Measurements from ENCODE around the gene STRN. TPM values are rescaled to one million over a fixed set of nuclear protein-coding genes. Genes with fewer than 3 reads are reported as not detected.
A peak's percentile ranks its signal among the peaks of the same experiment; 100 is the strongest.
"Not testable (repeated sequence)": the region's sequence is repeated elsewhere in the genome, so short reads cannot be mapped to it uniquely, and the experiment has no call there.

Gene STRN
- total RNA-seq, 1 donor from 2014 or later: 49.7 TPM

DNA sequence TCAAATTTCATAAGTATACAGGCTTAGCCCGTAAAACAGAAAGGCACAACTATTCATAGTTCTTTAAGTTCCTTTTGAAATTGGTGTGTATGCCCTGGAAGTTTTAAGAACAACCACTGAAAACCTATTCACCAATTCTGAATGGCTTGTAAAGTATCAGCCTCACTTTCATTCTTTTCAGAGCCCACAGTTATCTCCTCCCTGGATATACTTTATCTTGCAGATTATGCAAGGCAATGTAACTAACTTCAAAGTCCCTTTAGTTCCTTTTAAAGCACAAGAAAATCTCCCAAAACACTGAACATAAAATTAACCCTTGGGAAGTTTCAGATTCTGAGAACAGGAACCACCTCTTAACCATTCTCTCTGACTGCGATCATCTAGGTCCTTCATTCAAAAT, 1.1 kb downstream of the STRN start:
- intact Hi-C loops (cut with micrococcal nuclease): no loop called here
- ATAC-seq (no peak), DNase-seq (no peak)

DNA sequence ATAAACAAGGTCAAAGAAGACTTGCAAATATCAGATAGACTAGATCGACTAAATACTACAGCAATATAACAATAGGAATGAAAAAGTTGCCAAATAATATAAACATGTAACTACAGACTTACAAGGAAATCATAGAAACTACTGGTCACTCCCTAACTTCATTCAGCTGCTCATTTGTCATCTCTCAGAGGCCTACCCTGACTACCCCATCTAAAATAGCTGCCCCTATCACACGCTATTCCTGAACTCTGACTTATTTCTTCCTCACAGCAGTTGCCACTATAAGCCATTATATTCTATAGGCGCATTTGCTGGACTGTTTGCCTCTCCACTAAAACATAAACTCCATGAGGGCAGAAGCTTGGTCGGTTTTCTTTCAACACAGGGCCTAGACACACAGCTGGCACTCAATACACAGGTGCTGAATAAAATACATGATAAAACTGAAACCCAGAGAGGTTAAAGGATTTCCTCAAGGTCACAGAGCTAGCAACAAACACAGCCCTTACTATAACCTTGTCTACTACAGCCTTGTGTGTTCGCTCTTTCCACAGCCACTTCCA, 1.8 kb downstream of the STRN start:
- ATAC-seq (no peak), DNase-seq (no peak)
- intact Hi-C loops (cut with micrococcal nuclease): no loop called here

DNA sequence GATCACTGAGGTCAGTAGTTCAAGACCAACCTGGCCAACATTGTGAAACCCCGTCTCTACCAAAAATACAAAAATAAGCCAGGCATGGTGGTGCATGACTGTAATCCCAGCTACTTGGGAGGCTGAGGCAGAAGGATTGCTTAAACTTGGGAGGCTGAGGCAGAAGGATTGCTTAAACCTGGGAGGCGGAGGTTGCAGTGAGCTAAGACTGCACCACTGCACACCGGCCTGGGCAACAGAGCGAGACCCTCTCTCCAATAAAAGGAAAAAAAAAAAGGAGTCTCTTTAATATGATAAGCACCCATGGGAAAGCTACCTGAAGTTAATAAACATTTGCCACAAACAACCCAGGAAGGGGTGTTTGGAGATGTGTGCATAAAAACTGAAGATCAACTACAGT, 2.6 kb downstream of the STRN start:
- no peak for DNase-seq
- no peak for ATAC-seq
- intact Hi-C loops (cut with micrococcal nuclease): no loop called here

DNA sequence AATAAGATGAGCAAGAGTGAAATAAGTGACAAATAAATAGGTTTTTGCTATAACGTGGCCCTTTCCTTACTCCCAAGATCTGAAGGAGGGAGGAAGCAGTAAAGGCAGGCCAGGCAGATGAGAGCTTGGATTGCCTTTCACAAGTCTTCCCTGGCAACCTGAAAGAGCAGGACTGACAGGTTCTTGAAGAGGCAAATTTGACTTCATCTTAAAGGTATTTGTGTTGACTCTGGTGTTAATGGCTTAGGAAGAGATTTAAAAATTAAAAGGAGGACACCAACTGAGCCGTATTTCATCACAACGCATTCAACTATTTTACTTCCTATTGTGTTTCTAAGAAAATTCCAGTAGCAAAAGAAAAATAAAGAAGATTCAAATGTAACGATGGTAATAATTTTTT, 3.2 kb downstream of the STRN start:
- no peak for ATAC-seq
- no peak for DNase-seq
- intact Hi-C loops (cut with micrococcal nuclease): no loop called here

DNA sequence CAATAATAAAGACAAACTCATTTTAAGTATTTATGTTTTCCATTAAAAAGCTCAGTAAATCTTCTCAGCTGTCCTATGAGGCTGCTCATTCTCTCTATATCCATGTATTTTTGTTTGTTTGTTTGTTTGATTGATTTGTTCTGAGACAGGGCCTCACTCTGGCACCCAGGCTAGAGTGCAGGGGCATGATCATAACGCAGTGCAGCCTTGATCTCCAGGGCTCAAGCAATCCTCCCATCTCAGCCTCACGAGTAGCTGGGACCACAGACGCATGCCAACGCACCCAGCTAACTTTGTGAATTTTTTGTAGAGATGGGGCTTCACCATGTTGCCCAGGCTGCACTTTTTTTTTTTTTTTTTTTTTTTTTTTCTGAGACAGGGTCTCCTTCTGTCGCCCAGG, 5.6 kb downstream of the STRN start:
- no peak for ATAC-seq
- no peak for DNase-seq
- intact Hi-C loops (cut with micrococcal nuclease): no loop called here

DNA sequence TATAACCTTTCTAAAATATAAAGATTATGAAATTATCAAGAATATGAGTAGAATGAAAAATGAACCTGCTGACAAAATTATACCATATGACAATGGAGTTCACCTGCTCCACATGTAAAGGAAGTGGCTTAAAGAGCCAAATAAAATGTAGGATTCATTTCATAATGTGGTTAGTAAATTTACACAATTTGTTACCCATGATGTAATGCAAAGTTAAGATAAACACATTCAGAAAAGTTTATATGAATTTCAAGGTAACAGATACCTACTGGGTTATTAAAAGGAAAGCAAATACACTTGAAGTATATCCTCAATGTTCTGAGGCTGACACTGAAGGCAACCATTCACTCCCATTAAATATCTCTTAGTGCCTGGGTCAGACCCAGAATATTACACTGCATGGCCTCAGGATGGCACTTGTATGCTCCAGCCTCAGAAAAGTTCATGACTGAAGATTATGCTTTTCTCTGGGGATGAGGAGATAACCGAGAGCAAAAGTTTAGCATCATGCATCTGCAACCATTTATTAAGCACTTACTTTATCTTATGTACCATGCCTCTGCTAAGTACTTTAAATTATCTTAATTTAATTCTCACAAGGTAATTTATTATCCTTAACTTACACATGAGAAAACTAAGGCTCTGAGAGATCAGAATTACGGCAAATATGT, 6.2 kb downstream of the STRN start:
- DNase-seq (no peak), ATAC-seq (peak; percentile 12)
- intact Hi-C loops (cut with micrococcal nuclease): no loop called here

DNA sequence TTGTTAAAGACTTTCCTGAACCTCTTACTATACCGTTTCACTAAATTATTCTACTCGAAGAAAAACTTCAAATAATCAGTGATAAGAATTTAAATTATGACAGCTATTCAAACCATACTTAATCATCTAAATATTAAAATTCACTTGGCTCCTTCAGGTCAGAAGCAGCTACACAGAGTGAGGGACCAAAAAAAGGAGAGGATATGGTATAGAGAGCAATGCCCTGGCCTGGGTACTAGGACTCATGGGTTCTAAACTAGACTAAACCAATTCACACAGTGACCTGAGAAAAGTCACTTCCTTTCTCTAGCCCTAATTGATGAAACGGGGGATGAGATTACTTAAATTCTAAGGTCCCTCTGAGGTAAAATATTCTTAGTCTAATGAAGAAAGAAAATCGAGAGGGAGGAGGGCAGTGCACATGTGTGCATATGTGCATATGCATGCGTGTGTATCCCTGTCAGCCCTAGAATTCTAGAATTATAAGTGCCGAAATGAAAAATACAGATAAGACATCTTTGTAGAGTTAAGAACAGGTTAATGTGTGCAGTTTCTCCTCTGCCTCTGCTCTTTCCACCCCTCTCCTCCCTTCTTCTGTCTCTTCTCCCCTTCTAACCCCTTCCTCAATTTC, 11.2 kb downstream of the STRN start:
- no peak for DNase-seq
- intact Hi-C loops (cut with micrococcal nuclease): no loop called here
- ATAC-seq: no peak

DNA sequence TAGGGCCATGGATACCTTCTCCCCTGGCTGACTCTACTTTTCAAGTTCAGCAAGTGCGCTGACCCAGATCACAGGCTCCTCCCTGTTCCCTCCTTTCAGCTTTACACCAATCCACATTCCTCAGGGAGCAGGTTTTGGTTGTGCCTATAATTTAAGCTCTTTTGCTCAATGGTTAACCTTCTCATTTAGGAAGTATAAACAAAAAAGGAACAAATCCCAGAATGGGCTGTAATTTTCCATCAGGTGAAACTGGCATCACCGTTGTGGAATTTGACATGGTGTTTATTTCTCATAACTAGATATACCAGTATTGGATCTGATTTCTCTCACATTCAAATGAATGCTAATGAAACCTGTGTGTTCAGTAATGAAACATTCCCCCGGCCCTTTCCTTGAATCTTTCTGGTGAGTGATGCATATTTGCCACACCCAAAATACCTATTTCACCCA, 13.6 kb downstream of the STRN start:
- ATAC-seq: peak; percentile 44
- intact Hi-C loops (cut with micrococcal nuclease): no loop called here
- DNase-seq: no peak

DNA sequence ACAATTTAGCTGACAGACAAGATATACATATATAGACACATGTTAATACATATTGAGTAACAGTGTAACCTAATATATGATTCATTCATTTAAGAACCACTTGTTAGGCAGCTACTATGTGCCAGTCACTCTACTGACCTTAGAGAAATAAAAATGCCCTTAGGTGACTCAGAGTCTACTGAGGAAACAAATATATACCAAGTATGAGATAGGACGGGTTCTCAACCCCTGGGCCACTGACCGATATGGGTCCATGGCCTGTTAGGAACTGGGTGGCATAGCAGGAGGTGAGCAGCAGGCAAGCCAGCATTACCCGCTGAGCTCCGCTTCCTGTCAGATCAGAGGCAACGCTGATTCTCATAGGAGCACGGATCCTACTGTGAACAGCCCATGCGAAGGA, 14.8 kb downstream of the STRN start:
- DNase-seq: no peak
- intact Hi-C loops (cut with micrococcal nuclease): no loop called here
- ATAC-seq: peak; percentile 48

DNA sequence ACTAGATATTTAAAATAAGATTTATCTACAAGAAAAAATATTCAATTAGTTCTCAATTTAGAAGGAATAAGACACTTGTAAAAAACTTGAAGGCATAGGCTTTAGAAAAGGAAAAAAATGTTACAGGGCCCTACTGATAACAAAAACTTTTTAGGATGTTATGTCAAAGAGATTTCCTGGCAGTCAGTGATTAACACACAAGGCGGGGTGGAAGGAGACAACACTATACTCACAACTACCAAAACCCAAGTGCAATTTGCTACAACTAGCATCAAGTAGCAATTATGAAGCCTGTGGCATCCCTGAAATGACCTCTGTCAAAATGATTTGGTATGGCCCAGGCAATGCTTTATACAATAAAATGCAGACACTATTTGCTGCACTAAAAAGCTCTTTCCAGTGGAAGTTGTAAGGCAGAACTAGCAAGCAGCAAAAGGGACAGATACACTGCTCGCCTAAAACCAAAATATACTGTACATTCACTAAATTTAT, 15.3 kb downstream of the STRN start:
- intact Hi-C loops (cut with micrococcal nuclease): no loop called here
- DNase-seq: no peak
- peak; percentile 39 for ATAC-seq

DNA sequence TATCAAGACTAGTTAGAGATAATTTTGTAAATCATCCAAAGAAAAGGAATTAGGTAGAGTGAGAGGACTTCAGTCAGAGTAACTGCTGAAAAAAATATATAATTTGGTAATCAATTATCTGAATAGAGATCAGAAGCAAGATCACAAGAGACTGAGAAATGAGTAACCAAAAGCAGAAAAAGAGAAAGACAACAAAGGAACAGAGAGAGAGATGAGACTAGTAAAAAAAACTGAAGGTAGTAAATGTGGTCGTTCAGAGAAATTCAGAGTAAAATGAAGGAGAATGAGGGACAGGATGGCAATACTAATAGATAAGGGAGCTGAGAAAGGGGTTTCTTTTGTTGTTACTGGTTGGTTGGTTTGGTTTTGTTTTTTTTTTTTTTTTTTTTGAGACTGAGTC, 16.5 kb downstream of the STRN start:
- DNase-seq (no peak), ATAC-seq (no peak)
- intact Hi-C loops (cut with micrococcal nuclease): no loop called here

DNA sequence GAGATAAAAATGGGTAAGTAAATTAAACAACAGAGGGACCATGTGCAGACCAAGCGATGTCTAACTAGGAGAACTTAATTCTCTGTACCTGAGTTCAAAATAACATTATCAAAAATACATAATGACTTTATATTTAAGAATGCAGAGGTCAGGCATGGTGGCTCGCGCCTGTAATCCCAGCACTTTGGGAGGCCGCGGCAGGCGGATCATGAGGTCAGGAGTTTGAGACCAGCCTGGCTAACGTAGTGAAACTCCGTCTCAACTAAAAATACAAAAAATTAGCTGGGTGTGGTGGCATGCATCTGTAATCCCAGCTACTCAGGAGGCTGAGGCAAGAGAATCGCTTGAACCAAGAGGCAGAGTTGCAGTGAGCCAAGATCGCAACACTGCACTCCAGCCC, 21.1 kb downstream of the STRN start:
- not testable (repeated sequence) for DNase-seq

DNA sequence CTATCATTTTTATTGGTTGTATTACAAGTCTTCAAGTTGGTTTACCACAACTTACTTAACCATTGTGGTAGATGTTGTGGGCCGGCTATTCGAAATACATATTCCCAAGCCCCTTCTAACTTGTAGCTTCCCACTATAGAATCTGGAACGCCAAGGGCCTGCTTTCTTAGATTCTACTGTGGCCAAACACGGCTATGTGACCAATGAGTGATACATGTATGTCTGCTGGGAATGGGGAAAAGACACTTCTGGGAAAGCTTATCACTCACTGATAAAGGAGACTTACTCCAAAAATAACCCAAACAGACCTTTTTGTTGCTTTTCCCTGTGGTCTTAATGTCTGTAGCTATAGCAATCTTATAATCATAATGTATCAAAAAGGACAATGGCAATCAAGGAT, 24.5 kb downstream of the STRN start:
- no peak for DNase-seq
- intact Hi-C loops (cut with micrococcal nuclease): no loop called here
- ATAC-seq: peak; percentile 52

More for the DNA sequence above, 21.1 kb downstream of the STRN start:
- intact Hi-C loops (cut with micrococcal nuclease); ATAC-seq: not testable (repeated sequence)

DNA sequence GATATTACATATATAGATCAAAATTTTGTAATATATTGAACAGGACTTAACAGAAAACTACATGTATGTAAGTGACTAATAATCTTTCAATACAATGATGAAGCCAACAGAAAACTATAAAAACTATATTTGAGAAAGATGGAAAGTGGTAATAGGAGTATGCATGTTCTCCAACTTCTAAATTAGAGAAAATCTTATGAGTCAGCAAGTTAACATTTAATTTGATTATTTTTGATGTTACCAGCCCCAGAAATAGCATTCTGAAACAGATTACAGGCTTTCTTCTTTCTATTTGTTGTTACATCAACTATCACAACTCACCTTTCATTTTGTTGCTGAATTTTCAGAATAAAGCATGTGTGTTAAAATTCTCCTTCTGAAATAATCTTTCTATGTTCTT, 29.8 kb downstream of the STRN start:
- ATAC-seq; DNase-seq; intact Hi-C loops (cut with micrococcal nuclease): not testable (repeated sequence)

DNA sequence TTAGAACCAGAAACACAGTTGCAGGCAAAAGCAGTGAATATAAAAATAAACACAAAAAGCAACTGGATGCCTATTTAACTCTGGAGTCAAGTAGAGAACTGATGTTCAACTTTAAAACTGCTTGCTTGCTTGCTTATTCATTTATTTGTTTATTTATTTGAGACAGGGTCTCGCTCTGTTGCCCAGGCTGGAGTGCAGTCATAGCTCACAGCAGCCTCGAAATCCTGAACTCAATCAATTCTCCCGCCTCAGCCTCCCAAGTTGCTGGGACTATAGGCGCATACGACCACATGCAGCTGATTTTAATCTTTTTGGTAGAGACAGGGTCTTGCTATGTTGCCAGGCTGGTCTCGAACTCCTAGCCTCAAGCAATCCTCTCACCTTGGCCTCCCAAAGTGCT, 34.6 kb downstream of the STRN start:
- DNase-seq; ATAC-seq; intact Hi-C loops (cut with micrococcal nuclease): not testable (repeated sequence)

DNA sequence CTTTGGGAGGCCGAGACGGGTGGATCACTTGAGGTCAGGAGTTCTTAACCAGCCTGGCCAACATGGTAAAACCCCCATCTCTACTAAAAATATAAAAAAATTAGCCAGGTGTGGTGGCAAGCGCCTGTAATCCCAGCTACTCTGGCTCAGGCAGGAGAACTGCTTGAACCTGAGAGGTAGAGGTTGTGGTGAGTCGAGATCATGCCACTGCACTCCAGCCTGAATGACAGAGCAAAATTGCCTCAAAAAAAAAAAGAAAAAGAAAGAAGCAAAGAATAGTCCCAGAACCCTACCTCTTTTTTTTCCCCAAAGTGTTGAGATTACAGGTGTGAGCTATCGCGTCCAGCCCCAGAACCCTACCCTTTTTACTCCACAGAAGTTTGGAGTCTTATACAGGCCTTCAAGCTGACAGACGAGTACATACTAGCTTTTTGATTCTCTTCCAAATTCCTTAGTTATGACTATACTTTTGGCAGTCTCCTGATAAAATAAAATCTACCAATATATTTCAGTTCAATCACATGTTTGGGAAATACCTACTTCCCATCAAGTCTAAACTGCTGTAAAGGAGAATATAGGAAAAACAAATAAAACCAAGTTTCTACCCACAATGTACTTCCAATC, 35.4 kb downstream of the STRN start:
- ATAC-seq; intact Hi-C loops (cut with micrococcal nuclease); DNase-seq: not testable (repeated sequence)

DNA sequence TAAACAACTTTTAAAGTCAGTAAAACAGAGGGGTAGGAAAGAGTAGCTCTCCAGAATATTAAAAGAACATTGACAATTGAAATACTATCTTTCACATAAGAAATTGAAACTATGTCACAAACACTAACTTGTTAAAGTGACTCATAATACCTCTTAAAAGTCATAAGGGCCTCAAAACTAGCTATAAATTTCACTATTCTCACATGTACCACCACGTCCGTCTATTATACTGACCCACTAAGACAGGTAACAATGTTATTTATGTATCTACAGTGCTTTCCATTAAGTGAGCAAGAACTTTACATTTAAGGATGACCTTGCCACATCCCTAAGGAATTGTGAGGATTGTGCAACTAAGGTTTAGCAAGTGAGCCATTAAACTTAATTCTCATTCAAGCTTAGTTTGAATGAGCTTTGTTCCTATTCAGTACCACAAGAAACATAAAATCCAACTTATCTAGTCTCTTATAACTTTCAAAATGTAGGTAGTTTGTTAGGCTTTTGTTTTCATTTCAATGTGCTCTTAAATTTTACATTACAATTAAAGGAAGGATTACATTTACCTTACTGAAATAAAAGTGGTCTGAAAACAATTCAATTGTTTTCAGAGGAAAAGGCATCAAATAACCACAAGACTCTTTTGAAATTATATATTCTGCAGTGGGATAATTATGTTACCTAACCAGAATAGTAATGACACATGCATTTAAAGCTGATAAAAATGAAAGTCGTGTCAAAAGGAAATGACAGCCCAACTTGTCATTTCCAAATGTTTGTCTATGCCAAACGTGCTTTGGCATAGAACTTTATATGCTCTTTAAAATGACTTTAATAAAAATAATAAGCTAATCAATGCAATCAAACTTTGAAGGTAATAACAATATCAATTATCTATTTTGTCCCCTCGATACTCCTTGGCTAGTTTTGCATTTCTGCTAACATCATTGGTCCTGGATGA, 39.9 kb downstream of the STRN start:
- intact Hi-C loops (cut with micrococcal nuclease); ATAC-seq; DNase-seq: not testable (repeated sequence)

DNA sequence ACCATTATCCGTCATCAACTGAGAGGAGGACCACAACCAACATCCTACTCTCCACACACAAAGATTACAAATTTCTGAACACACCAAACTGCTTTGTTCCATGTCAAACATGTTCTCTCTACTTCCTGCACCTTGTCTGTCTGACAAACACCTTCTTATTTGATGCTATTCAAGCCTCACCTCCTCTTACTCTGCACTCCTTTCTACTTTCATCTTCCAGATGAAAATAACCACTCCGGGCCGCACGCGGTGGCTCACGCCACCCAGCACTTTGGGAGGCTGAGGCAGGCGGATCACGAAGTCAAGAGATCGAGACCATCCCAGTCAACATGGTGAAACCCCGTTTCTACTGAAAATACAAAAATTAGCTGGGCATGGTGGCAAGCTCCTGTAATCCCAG, 43.7 kb downstream of the STRN start:
- intact Hi-C loops (cut with micrococcal nuclease); ATAC-seq; DNase-seq: not testable (repeated sequence)

DNA sequence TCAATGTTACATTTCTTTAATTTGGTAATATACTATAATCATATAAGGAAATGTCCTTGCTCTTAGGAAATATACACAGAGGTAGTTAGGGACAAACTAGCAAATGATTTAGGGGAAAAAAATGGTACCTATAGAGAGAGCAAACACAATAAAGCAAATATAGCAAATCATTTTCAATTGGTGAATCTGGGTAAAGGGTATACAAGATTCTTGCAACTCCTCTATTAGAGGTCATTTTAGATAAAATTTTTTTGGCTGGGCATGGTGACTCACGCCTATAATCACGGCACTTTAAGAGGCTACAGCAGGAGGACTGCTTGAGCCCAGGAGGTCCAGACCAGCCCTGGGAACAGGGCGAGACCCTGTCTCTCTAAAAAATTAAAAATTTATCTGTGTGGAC, 44.4 kb downstream of the STRN start:
- no peak for ATAC-seq
- intact Hi-C loops (cut with micrococcal nuclease): no loop called here
- DNase-seq: no peak

Measured in left ventricle myocardium superior (tissue), 1 donor.